Muscle layer of colon (tissue), 2 donors: ENCODE results near the gene SLC2A8.

Experiments
- H3K27ac ChIP-seq: one replicate; pipeline ENCODE4 v1.7.0; 2013; ENCODE audit warnings: low read depth, mild to moderate bottlenecking, low read length, moderate library complexity
- H3K27me3 ChIP-seq, 2 donors: one replicate each; pipeline ENCODE4 v1.7.0; 2013; ENCODE audit warnings: low read length in 2 of 2, mild to moderate bottlenecking in 2 of 2; ENCODE audit not compliant: insufficient read depth in 2 of 2, control insufficient read depth in 1 of 2
- H3K36me3 ChIP-seq: one replicate; pipeline ENCODE4 v1.7.0; 2013; ENCODE audit warnings: mild to moderate bottlenecking, low read length; ENCODE audit not compliant: insufficient read depth
- H3K4me1 ChIP-seq: one replicate; pipeline ENCODE4 v1.7.0; 2013; ENCODE audit warnings: mild to moderate bottlenecking, low read length; ENCODE audit not compliant: insufficient read depth
- H3K4me3 ChIP-seq, 2 donors: one replicate each; pipeline ENCODE4 v1.7.0; 2013; ENCODE audit warnings: low read length in 2 of 2, low read depth in 1 of 2, mild to moderate bottlenecking in 1 of 2, moderate library complexity in 1 of 2
- H3K9ac ChIP-seq: one replicate; pipeline ENCODE4 v1.7.0; 2013; ENCODE audit warnings: low read length
- H3K9me3 ChIP-seq: one replicate; pipeline ENCODE4 v1.7.0; 2013; ENCODE audit warnings: mild to moderate bottlenecking, low read length
- donor health status: abdominal sarcoma.
- donor health status: Adenocarcinoma of cecum.

SLC2A8 gene

GRCh38 chr9:127452691-127453090 lies 55.7 kb downstream of the SLC2A8 start:
- peak overlapping the region; percentile 84 to 94 for H3K4me3 ChIP-seq
- peak overlapping the region; percentile 95 for H3K27ac ChIP-seq
- H3K36me3 ChIP-seq: peaks cover 38% of the 10 kb centered on the region
- peaks cover 41% of the 10 kb centered on the region for H3K4me1 ChIP-seq
- no peaks in the 10 kb centered on the region for H3K9me3 ChIP-seq
- H3K9ac ChIP-seq: no peak overlapping the region
- no peaks in the 10 kb centered on the region for H3K27me3 ChIP-seq

GRCh38 chr9:127455324-127455992 lies 58.5 kb downstream of the SLC2A8 start:
- Histone ChIP-seq H3K4me3 (no peak overlapping the region), H3K36me3 (peaks cover 33% of the 10 kb centered on the region), H3K9ac (no peak overlapping the region), H3K27me3 (no peaks in the 10 kb centered on the region), H3K27ac (no peak overlapping the region), H3K4me1 (peaks cover 25% of the 10 kb centered on the region), H3K9me3 (no peaks in the 10 kb centered on the region)

- no peaks in the 10 kb centered on the region for H3K27me3 ChIP-seq
- no peak overlapping the region for H3K27ac ChIP-seq
- H3K4me3 ChIP-seq: no peak overlapping the region
- H3K4me1 ChIP-seq: peaks cover 21% of the 10 kb centered on the region
- H3K36me3 ChIP-seq: peaks cover 52% of the 10 kb centered on the region
- no peak overlapping the region for H3K9ac ChIP-seq
- no peaks in the 10 kb centered on the region for H3K9me3 ChIP-seq
Measured at GRCh38 chr9:127457191-127457878, 60.4 kb downstream of the SLC2A8 start.
